GM15510 (cell line): ENCODE data around the gene FAM83B.

Experiments used
- POLR2A ChIP-seq: IDR thresholded peaks from 3 replicates; pipeline ENCODE4 v1.6.1; 2011; ENCODE audit warnings: borderline replicate concordance; ENCODE audit not compliant: insufficient read length; ENCODE audit errors: extremely low read depth

FAM83B gene

DNA sequence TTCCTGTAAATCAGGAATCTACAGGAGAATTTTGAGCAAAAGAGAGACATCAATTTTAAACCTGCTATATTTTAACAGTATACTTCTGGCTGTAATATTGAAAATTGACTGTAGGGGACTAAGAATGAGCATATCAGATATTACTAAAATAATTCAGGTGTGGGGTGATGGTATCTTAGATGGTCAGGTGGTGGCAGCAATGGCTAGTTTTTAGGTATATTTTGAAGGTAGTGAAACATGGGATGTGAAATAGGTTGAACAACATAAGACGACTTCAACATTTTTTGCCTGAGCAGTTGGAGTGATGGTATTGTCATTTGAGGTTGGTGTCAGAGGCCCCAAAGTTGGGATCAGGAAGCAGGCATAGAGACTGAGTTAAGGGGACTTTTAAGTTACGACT, 32.1 kb downstream of the FAM83B start:
- no peak for TF ChIP-seq POLR2A

DNA sequence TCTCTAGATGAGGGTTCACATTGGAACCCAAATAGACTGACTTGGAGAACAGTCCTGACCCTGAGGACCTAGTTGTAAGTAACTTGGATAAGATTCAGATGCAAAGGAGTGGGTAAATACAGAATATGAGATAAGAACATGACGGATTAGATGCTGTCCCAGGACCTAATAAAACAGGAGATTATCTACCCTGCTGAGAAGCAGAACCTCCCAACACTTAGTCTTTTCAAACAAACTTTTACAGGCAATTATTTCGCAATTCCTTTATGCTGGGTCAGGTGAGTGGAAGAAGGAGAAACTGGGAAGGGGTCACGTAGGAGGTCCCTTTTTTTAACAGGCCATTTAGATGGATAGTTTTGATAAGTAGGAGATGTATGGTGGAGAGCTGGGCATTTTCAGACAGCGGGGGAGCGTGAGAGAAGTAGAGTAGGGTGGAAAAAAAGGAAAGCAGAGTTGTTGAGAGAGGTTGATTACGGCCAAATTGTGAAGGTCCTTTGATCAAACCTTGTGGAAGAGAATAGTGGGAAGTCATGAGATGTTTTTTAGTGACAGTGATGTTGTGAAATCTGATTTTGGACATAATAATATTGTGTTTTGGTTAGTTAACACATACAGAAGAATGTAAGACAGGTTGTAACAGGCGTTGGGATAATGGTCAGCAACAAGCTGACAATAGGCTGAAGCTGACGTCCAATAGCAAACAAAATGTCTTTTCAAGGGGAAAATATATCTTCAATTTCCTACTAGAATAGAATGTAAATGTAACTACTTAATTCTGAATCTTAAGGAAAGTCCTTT, 32.8 kb downstream of the FAM83B start:
- TF ChIP-seq POLR2A, result no peak

DNA sequence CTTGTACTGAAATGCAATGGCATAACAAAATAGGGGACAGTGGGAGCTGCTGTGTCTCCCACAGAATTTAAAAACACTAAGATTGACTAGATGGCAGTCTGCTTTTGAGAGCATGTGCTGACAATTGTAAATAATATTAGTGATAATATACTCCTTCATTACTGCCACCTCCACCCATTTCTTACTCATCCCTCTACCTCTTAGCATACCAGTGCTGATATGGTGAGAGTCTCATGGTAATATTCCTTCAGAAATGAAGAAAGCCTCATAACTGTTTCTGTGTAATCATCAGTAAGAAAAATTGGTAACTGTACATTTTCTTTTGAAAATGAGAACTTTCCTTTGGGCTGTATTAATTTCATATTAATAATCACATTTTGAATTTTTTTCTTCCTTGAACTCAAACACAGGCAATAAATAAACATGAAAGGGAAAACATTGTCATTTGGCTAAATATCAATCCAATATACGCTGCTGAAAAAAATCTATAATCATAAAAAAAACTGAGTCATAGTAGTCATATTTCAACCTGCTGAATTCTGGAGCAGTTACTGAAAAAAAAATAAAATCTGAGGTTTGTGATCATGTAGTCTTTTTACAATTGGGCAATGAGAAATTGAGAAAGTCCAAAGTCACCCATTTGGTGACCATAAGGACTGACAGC, 34.6 kb downstream of the FAM83B start:
- no peak for TF ChIP-seq POLR2A

GRCh38 chr6:54886932-54887584, 40.5 kb downstream of the FAM83B start:
- no peak for TF ChIP-seq POLR2A

- TF ChIP-seq POLR2A, result no peak
These were observed 45.0 kb downstream of the FAM83B start for GRCh38 chr6:54891536-54891935.

- TF ChIP-seq POLR2A, result no peak
These were observed 46.3 kb downstream of the FAM83B start for GRCh38 chr6:54892831-54893230.

DNA sequence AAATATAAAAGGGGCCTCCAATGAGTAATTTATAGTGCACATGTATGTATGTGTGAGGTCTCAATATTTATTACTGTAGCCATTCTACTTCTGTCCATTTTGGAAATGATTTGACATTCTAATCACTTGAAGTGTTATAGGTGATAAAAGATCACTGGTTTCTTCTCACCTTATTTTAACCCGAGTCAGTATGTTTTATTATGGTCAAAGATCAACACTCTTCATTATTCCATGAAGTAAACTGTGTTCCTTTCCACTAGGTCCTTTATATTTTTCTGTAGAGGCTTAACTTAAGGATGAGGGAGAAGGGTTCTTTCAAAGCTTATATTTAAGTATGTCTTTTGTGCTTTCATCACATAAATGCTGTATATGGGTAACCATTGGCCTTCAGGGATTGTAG, 47.2 kb downstream of the FAM83B start:
- TF ChIP-seq POLR2A, result no peak

GRCh38 chr6:54896302-54896701, 49.7 kb downstream of the FAM83B start:
- no peak for TF ChIP-seq POLR2A

DNA sequence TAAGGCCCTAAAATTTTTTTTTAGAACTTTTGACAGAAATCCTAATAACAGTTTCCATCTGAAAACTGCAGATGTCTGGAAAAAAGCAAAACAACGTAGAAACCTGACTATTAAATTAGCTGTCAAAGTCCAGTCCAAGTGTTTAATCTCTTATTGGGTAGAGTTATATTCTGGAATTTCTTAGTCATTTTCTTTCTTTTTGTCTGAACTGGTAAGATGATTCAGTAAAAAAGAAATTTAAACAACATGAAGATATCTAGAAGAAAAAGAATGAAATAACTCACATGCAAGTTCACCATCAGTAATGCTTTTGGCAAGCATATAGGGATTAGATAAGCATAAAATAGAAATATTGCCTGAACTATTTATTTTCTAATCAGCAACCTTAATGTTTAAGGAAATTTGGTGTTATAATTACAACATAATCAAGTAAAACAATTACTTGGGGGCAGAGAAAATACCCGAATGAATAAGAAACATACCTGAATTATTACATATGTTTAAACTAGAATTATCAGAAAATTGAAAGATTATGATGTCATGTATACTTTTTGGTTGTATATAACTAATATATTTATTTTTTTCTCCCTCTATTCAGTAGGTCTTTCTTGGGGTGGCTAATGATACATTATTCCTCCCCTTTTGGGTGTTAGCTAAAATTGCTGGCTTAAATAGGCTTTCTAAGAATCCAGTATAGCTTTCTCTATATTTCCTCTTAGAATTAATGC, 51.1 kb downstream of the FAM83B start:
- no peak for TF ChIP-seq POLR2A

DNA sequence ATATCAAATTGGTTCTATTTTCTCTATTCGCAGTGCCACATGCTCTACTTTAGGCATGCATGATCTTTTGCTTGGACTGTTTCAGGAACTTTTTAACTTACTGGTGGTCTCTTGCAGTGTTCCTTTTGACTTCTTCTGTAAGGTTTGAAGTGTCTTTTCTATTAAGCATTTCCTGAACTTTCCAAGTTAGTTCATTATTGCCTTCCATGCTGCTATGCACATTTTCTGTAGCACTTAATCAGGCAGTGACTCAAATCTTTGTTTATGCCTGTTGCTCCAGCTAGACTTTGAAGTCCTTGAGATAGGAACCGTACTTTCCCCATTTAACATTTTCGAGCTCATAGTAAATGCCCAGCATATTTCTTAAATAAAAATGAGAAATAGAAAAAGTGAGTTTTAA, 52.2 kb downstream of the FAM83B start:
- TF ChIP-seq POLR2A, result no peak

- TF ChIP-seq POLR2A, result no peak
These were observed 52.9 kb downstream of the FAM83B start for GRCh38 chr6:54899442-54899841.

DNA sequence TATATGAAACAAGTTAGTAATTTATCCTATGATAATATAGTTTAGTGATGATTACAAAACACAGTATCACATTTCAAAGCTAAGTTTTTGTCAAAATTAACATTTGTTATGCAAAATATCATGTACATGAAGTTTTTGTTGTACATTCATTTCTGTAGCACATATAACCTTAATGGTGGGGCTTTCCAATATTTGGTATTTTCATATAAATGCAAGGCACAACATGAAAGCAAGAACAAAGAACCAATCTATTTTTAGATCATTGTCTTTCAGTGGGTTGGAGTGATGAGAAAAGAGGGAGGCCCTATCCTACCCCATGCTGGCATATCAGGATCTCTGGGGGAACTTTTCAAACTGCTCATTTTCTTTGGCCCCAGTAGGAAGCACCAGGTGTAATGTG, 53.4 kb downstream of the FAM83B start:
- no peak for TF ChIP-seq POLR2A

- no peak for TF ChIP-seq POLR2A
These were observed 54.1 kb downstream of the FAM83B start for GRCh38 chr6:54900666-54901065.

- TF ChIP-seq POLR2A, result no peak
These were observed 57.3 kb downstream of the FAM83B start for GRCh38 chr6:54903884-54904283.

DNA sequence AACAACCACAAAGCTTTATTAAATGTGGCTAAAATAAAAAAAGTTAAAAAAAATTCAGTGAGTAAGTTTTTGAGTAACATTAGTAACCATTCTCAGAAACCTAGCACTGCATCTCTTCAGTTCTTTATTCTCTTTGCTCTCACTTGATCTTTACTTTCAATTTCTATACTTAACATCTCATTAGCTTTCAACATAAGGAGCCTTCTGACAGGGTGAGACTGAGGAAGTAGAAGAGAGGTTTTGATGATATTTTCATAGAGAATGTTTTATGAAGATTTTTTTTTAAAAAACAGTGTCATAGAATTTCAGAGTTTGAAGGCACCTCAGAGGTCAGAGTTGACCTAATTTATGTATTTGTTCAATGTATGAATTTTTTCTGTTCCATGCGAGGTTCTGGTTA, 60.8 kb downstream of the FAM83B start:
- no peak for TF ChIP-seq POLR2A
